Raji (cell line): ENCODE measurements around the gene LRRC10B.

Experiments used
- POLR2A ChIP-seq: IDR thresholded peaks from 2 replicates; pipeline ENCODE4 v1.6.1; 2011; ENCODE audit warnings: low read depth, low read length, control low read depth; ENCODE audit not compliant: insufficient read depth

LRRC10B gene

GRCh38 chr11:61543606-61544306 is 35.2 kb downstream of the LRRC10B start:
- no peak for TF ChIP-seq POLR2A

- no peak for TF ChIP-seq POLR2A
Measured at GRCh38 chr11:61544466-61544865, 35.9 kb downstream of the LRRC10B start.

- TF ChIP-seq POLR2A, result no peak
Measured at GRCh38 chr11:61545341-61545740, 36.8 kb downstream of the LRRC10B start.

- TF ChIP-seq POLR2A, result no peak
Measured at GRCh38 chr11:61545921-61546320, 37.4 kb downstream of the LRRC10B start.

GRCh38 chr11:61546663-61547062 is 38.1 kb downstream of the LRRC10B start:
- TF ChIP-seq POLR2A, result no peak

GRCh38 chr11:61547246-61547645 is 38.7 kb downstream of the LRRC10B start:
- no peak for TF ChIP-seq POLR2A

GRCh38 chr11:61549177-61549576 is 40.6 kb downstream of the LRRC10B start:
- no peak for TF ChIP-seq POLR2A

GRCh38 chr11:61549662-61550568 is 41.4 kb downstream of the LRRC10B start:
- TF ChIP-seq POLR2A, result no peak

GRCh38 chr11:61550665-61551227 is 42.2 kb downstream of the LRRC10B start:
- no peak for TF ChIP-seq POLR2A

GRCh38 chr11:61551634-61552033 is 43.1 kb downstream of the LRRC10B start:
- TF ChIP-seq POLR2A, result no peak

GRCh38 chr11:61552108-61552635 is 43.6 kb downstream of the LRRC10B start:
- TF ChIP-seq POLR2A, result no peak

- TF ChIP-seq POLR2A, result no peak
Measured at GRCh38 chr11:61553373-61554171, 45.0 kb downstream of the LRRC10B start.

GRCh38 chr11:61554172-61554988 is 45.8 kb downstream of the LRRC10B start:
- TF ChIP-seq POLR2A, result no peak
